Nephron (organoid): ENCODE measurements around the gene GRIA4.

ENCODE experiments used
- H3K27ac Mint-ChIP-seq, 3 experiments: 2 replicates each; pipeline ENCODE4 v1.8.0; 2020; ENCODE audit warnings: mixed read lengths in 3 of 3, mild to moderate bottlenecking in 2 of 3, moderate library complexity in 1 of 3
- H3K27me3 Mint-ChIP-seq: 2 replicates; pipeline ENCODE4 v1.8.0; 2021; ENCODE audit warnings: low read depth, mild to moderate bottlenecking, moderate library complexity, mixed read lengths
- H3K36me3 Mint-ChIP-seq: 2 replicates; pipeline ENCODE4 v1.8.0; 2020; ENCODE audit warnings: low read depth, mixed read lengths
- H3K4me1 Mint-ChIP-seq: 2 replicates; pipeline ENCODE4 v1.8.0; 2020; ENCODE audit warnings: mixed read lengths
- H3K4me3 Mint-ChIP-seq, 3 experiments: 2 replicates each; pipeline ENCODE4 v1.8.0; 2020; ENCODE audit warnings: mild to moderate bottlenecking in 3 of 3, mixed read lengths in 3 of 3, moderate library complexity in 2 of 3
- H3K9me3 Mint-ChIP-seq: 2 replicates; pipeline ENCODE4 v1.8.0; 2020; ENCODE audit warnings: mixed read lengths
- CTCF ChIP-seq, 3 experiments: fragments of 200-600 bp; sonication (generic); IDR thresholded peaks; one replicate each; pipeline ENCODE4 v1.5.0; 2021; ENCODE audit warnings: antibody characterized with exemption in 3 of 3; ENCODE audit not compliant: unreplicated experiment in 3 of 3

GRIA4 gene

DNA sequence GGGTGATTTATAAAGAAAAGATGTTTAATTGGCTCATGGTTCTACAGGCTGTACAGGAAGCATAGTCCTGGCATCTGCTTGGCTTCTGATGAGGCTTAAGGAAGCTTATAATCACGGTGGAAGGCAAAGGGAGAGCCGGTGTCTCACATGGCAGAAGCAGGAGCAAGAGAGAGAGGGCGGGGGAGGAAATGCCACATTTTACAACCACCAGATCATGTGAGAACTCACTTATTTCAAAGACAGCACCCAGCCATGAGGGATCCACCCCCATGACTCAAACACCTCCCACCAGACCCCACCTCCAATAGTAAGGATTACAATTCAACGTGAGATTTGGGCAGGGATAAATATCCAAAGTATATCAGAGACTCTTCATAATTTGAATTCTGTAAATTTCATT lies 211.5 kb downstream of the GRIA4 start:
- no peak for TF ChIP-seq CTCF (IDR thresholded peaks at IDR 0.05; ENCODE audit: unreplicated experiment in 3 of 3)
- H3K9me3 Mint-ChIP-seq: peaks cover 2% of the 10 kb centered on the region
- peaks cover 12% of the 10 kb centered on the region for H3K4me1 Mint-ChIP-seq
- no peak overlapping the region for H3K4me3 Mint-ChIP-seq
- no peak overlapping the region for H3K27ac Mint-ChIP-seq
- H3K36me3 Mint-ChIP-seq: no peaks in the 10 kb centered on the region
- peaks cover 4% of the 10 kb centered on the region for H3K27me3 Mint-ChIP-seq

GRCh38 chr11:105821781-105822180 lies 211.9 kb downstream of the GRIA4 start:
- Mint-ChIP-seq H3K27me3 (peaks cover 4% of the 10 kb centered on the region), H3K4me1 (peaks cover 12% of the 10 kb centered on the region), H3K36me3 (no peaks in the 10 kb centered on the region), H3K9me3 (peaks cover 2% of the 10 kb centered on the region), H3K4me3 (no peak overlapping the region), H3K27ac (no peak overlapping the region)
- no peak for TF ChIP-seq CTCF (IDR thresholded peaks at IDR 0.05; ENCODE audit: unreplicated experiment in 3 of 3)

GRCh38 chr11:105823495-105824033 lies 213.7 kb downstream of the GRIA4 start:
- Mint-ChIP-seq H3K27me3 (peaks cover 4% of the 10 kb centered on the region), H3K4me1 (peaks cover 12% of the 10 kb centered on the region), H3K4me3 (no peak overlapping the region), H3K9me3 (no peaks in the 10 kb centered on the region), H3K36me3 (no peaks in the 10 kb centered on the region), H3K27ac (no peak overlapping the region)
- no peak for TF ChIP-seq CTCF (IDR thresholded peaks at IDR 0.05; ENCODE audit: unreplicated experiment in 3 of 3)

DNA sequence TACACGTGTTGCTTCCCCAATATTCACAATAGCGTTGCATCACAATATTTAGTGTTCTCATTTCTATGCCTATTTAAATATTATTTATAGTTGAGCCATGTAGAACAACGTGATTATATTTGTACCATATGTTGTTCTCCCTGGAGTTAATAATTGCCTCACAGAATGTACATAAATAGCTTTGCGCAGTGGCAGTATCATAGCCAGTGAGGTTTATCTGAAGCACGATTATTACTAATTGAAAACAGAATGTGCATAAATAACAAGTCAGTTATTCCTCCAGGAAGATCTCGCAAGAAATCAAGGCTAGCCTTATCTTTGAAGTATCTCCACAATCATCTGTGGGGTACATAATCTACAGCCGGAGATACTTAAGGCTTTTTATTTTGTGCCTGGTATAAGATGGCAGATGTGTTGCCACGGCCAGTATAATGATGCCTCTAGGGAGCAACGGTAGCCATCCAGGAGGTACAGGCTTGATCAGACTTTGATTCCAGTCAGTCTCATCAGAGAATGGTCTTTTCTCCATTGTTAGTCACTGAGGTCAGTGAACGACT lies 214.7 kb downstream of the GRIA4 start:
- H3K4me3 Mint-ChIP-seq: no peak overlapping the region

GRCh38 chr11:105825141-105825540 lies 215.3 kb downstream of the GRIA4 start:
- Mint-ChIP-seq H3K4me1 (peaks cover 12% of the 10 kb centered on the region), H3K27me3 (peaks cover 4% of the 10 kb centered on the region), H3K9me3 (no peaks in the 10 kb centered on the region), H3K4me3 (no peak overlapping the region), H3K27ac (no peak overlapping the region), H3K36me3 (no peaks in the 10 kb centered on the region)
- no peak for TF ChIP-seq CTCF (IDR thresholded peaks at IDR 0.05; ENCODE audit: unreplicated experiment in 3 of 3)

More for the DNA sequence above, 214.7 kb downstream of the GRIA4 start:
- H3K27ac Mint-ChIP-seq: no peak overlapping the region
- H3K27me3 Mint-ChIP-seq: peaks cover 4% of the 10 kb centered on the region
- no peaks in the 10 kb centered on the region for H3K36me3 Mint-ChIP-seq
- TF ChIP-seq CTCF (IDR thresholded peaks at IDR 0.05; ENCODE audit: unreplicated experiment in 3 of 3): no peak
- H3K9me3 Mint-ChIP-seq: no peaks in the 10 kb centered on the region
- H3K4me1 Mint-ChIP-seq: peaks cover 12% of the 10 kb centered on the region

- Mint-ChIP-seq H3K36me3 (no peaks in the 10 kb centered on the region), H3K27ac (no peak overlapping the region), H3K27me3 (no peaks in the 10 kb centered on the region), H3K4me3 (no peak overlapping the region), H3K9me3 (no peaks in the 10 kb centered on the region), H3K4me1 (peaks cover 4% of the 10 kb centered on the region)
- TF ChIP-seq CTCF (IDR thresholded peaks at IDR 0.05; ENCODE audit: unreplicated experiment in 3 of 3): no peak
Observed at GRCh38 chr11:105827906-105828305, 218.0 kb downstream of the GRIA4 start.
